GM23338 (cell line): ENCODE data around the gene RAB9A. TPM values are rescaled to one million over a fixed set of nuclear protein-coding genes. Genes with fewer than 3 reads are reported as not detected.

Experiments used
- ATAC-seq: fragments of 200-7000 bp; cut with Tn5 transposase; 3 replicates; pipeline ENCODE4 v1.9.1; 2020
- DNase-seq: peaks from one replicate; pipeline ENCODE4 v3.0.0-alpha.2; 2015; ENCODE audit warnings: low spot score
- H2AFZ ChIP-seq: fragments of 200-600 bp; sonication (generic); 2 replicates; pipeline ENCODE4 v1.8.0; 2016; ENCODE audit warnings: antibody characterized with exemption, mild to moderate bottlenecking, moderate library complexity
- H3F3A ChIP-seq: fragments of 200-600 bp; sonication (generic); replicated peaks from 2 replicates; pipeline ENCODE4 v1.8.0; 2017; ENCODE audit warnings: antibody characterized with exemption, mixed run types, low read depth
- H3K27ac ChIP-seq: fragments of 200-600 bp; sonication (generic); 2 replicates; pipeline ENCODE4 v1.6.1; 2016; ENCODE audit warnings: low read depth
- H3K27me3 ChIP-seq: fragments of 200-600 bp; sonication (generic); 2 replicates; pipeline ENCODE4 v1.8.0; 2016; ENCODE audit warnings: mild to moderate bottlenecking, mixed run types, moderate library complexity; ENCODE audit not compliant: insufficient read depth
- H3K36me3 ChIP-seq: fragments of 200-600 bp; sonication (generic); 2 replicates; pipeline ENCODE4 v1.8.0; 2016; ENCODE audit warnings: mild to moderate bottlenecking; ENCODE audit not compliant: insufficient read depth
- H3K4me1 ChIP-seq: fragments of 200-600 bp; sonication (generic); 2 replicates; pipeline ENCODE4 v1.8.0; 2016; ENCODE audit warnings: mild to moderate bottlenecking, moderate library complexity; ENCODE audit not compliant: insufficient read depth
- H3K4me2 ChIP-seq: fragments of 200-600 bp; sonication (generic); 2 replicates; pipeline ENCODE4 v1.7.1; 2017; ENCODE audit warnings: mixed run types
- H3K4me3 ChIP-seq: fragments of 200-600 bp; sonication (generic); 2 replicates; pipeline ENCODE4 v1.6.1; 2016; ENCODE audit warnings: mixed run types
- H3K79me2 ChIP-seq: fragments of 200-600 bp; sonication (generic); replicated peaks from 2 replicates; pipeline ENCODE4 v1.8.0; 2017; ENCODE audit warnings: mild to moderate bottlenecking; ENCODE audit not compliant: insufficient read depth
- H3K9me2 ChIP-seq: fragments of 200-600 bp; sonication (generic); 2 replicates; pipeline ENCODE4 v1.8.0; 2017; ENCODE audit not compliant: insufficient read depth
- H4K20me1 ChIP-seq: fragments of 200-600 bp; sonication (generic); replicated peaks from 2 replicates; pipeline ENCODE4 v1.8.0; 2017; ENCODE audit warnings: mild to moderate bottlenecking; ENCODE audit not compliant: insufficient read depth
- H3K27ac Mint-ChIP-seq: 2 replicates; pipeline ENCODE4 v1.8.0; 2020; ENCODE audit warnings: inconsistent platforms, mild to moderate bottlenecking, moderate library complexity, mixed read lengths
- H3K27me3 Mint-ChIP-seq: 3 replicates; pipeline ENCODE4 v1.8.0; 2022; ENCODE audit warnings: low read depth, mild to moderate bottlenecking, moderate library complexity, mixed read lengths, inconsistent platforms; ENCODE audit not compliant: insufficient read depth, poor library complexity
- H3K36me3 Mint-ChIP-seq: 3 replicates; pipeline ENCODE4 v1.8.0; 2021; ENCODE audit warnings: low read depth, mild to moderate bottlenecking, inconsistent platforms, moderate library complexity, mixed read lengths
- H3K4me1 Mint-ChIP-seq: 3 replicates; pipeline ENCODE4 v1.8.0; 2020; ENCODE audit warnings: mild to moderate bottlenecking, inconsistent platforms, mixed read lengths
- H3K4me3 Mint-ChIP-seq: 3 replicates; pipeline ENCODE4 v1.8.0; 2021; ENCODE audit warnings: moderate library complexity, mild to moderate bottlenecking, inconsistent platforms, mixed read lengths
- H3K9me3 Mint-ChIP-seq: 3 replicates; pipeline ENCODE4 v1.8.0; 2020; ENCODE audit warnings: moderate library complexity, mild to moderate bottlenecking, inconsistent platforms, mixed read lengths
- CTCF ChIP-seq, 2 experiments: fragments of 200-600 bp in 1 of 2; sonication (generic) in 1 of 2; conservative IDR thresholded peaks; 2 replicates each; pipeline versions ENCODE4 v1.5.1 to v1.6.1; 2016 to 2017; ENCODE audit warnings: antibody characterized with exemption in 2 of 2, low read depth in 2 of 2, mild to moderate bottlenecking in 2 of 2, moderate library complexity in 1 of 2
- EZH2 ChIP-seq: fragments of 200-600 bp; sonication (generic); IDR thresholded peaks from one replicate; pipeline ENCODE4 v1.8.0; 2017; ENCODE audit warnings: antibody characterized with exemption, mild to moderate bottlenecking, low read depth; ENCODE audit not compliant: unreplicated experiment
- EZH2phosphoT487 ChIP-seq: fragments of 200-600 bp; sonication (generic); IDR thresholded peaks from one replicate; pipeline ENCODE4 v1.8.1; 2018; ENCODE audit warnings: antibody characterized with exemption; ENCODE audit not compliant: unreplicated experiment
- JUNB ChIP-seq: IDR thresholded peaks from one replicate; pipeline ENCODE4 v1.6.1; 2016; ENCODE audit warnings: antibody characterized with exemption; ENCODE audit not compliant: unreplicated experiment
- NANOG ChIP-seq: IDR thresholded peaks from 2 replicates; pipeline ENCODE4 v1.6.1; 2016; ENCODE audit warnings: antibody characterized with exemption, borderline replicate concordance
- ZNF114 ChIP-seq: fragments of 250-450 bp; sonication (Bioruptor Pico); IDR thresholded peaks from 2 replicates; pipeline ENCODE4 v1.5.0; 2020; ENCODE audit warnings: mild to moderate bottlenecking, moderate library complexity
- ZNF462 ChIP-seq: fragments of 250-450 bp; sonication (Bioruptor Pico); IDR thresholded peaks from 2 replicates; pipeline ENCODE4 v1.5.0; 2020; ENCODE audit warnings: mild to moderate bottlenecking, moderate library complexity
- polyA plus RNA-seq: library from polyadenylated mRNA; unstranded; fragments of >200 nt; fragmentation: Nextera tagmentation; extraction: Ambion mirVana; gene quantifications from 2 replicates; pipeline ENCODE4 v1.2.1, GENCODE V29; 2016
- total RNA-seq: library from RNA; depleted of rRNA; stranded (reverse); fragments of >200 nt; shearing (Covaris generic); gene quantifications from 2 replicates; pipeline ENCODE4 v1.2.3, GENCODE V29; 2014

RAB9A gene
- total and polyA plus RNA-seq, 2 experiments from 2014 or later: 43.3 to 45.1 TPM

GRCh38 chrX:13666836-13667235 lies 22.1 kb upstream of the RAB9A start (continued):
- no peak for TF ChIP-seq ZNF462 (CRISPR knock-in tag)
- TF ChIP-seq NANOG: no peak
- TF ChIP-seq CTCF (conservative IDR thresholded peaks at IDR 0.05; ENCODE audit: low read depth in 2 of 2): no peak
- no peak for TF ChIP-seq ZNF114 (CRISPR knock-in tag)
- TF ChIP-seq EZH2phosphoT487: no peak
- TF ChIP-seq EZH2: no peak

GRCh38 chrX:13667919-13668318 lies 21.0 kb upstream of the RAB9A start:
- Histone ChIP-seq H3K79me2 (no peaks in the 10 kb centered on the region), H3K36me3 (no peaks in the 10 kb centered on the region), H3K27ac (no peak overlapping the region), H4K20me1 (no peaks in the 10 kb centered on the region), H3K4me2 (no peak overlapping the region), H2AFZ (no peak overlapping the region), H3F3A (no peaks in the 10 kb centered on the region), H3K9me2 (no peaks in the 10 kb centered on the region), H3K4me3 (no peak overlapping the region), H3K27me3 (no peaks in the 10 kb centered on the region), H3K4me1 (no peaks in the 10 kb centered on the region)
- H3K9me3 Mint-ChIP-seq: no peaks in the 10 kb centered on the region
- H3K27me3 Mint-ChIP-seq: no peaks in the 10 kb centered on the region
- no peak for ATAC-seq
- TF ChIP-seq ZNF462 (CRISPR knock-in tag) (no peak), JUNB (no peak)
- DNase-seq: no peak
- H3K36me3 Mint-ChIP-seq: peaks cover 13% of the 10 kb centered on the region; the same call in 2 of the 3 replicates
- no peaks in the 10 kb centered on the region for H3K4me1 Mint-ChIP-seq
- no peak overlapping the region for H3K4me3 Mint-ChIP-seq
- H3K27ac Mint-ChIP-seq: no peak overlapping the region
